HepG2 (cell line): ENCODE results near the gene NEK11. TPM values are rescaled to one million over a fixed set of nuclear protein-coding genes. Genes with fewer than 3 reads are reported as not detected.

Source experiments
- ATAC-seq: fragments of 200-7000 bp; cut with Tn5 transposase; 3 replicates; pipeline ENCODE4 v1.9.1; 2020; ENCODE audit warnings: mild to moderate bottlenecking, moderate library complexity
- BruUV-seq: library from RNA; stranded (reverse); fragments of 400-500 nt; replicated peaks from 2 replicates; lab custom pipeline; 2021; lab: Mats Ljungman, UMichigan
- CTCF ChIA-PET: fragments of 300-600 bp; formaldehyde crosslinking; extraction: SDS; loops from one replicate; lab custom pipeline; 2021; ENCODE audit warnings: low total read pairs, inconsistent platforms, low intra/inter-chr PET ratio; lab: Yijun Ruan, JAX
- POLR2A ChIA-PET: fragments of 350-600 bp; sonication (Branson Sonifier 250); formaldehyde crosslinking; loops from one replicate; lab custom pipeline; 2020; ENCODE audit warnings: antibody characterized with exemption, inconsistent platforms; lab: Yijun Ruan, JAX
- DNase-seq: peaks from one replicate; pipeline ENCODE4 v3.0.0-alpha.2; 2015; ENCODE audit warnings: low spot score
- FAIRE-seq: peaks from 3 replicates; lab custom pipeline; 2011; peaks lifted over from hg19 to GRCh38; lab: Jason Lieb, UNC
- H2AFZ ChIP-seq: one replicate; pipeline ENCODE4 v1.6.1; 2011; ENCODE audit warnings: low read length, inconsistent platforms
- H3K27ac ChIP-seq: fragments of 300-600 bp; 3 replicates; pipeline ENCODE4 v1.8.0; 2011; ENCODE audit warnings: mixed run types, mild to moderate bottlenecking, mixed read lengths, low read length, inconsistent platforms; ENCODE audit not compliant: insufficient read depth; ENCODE audit errors: extremely low read length
- H3K27me3 ChIP-seq, 2 experiments: fragments of 200-600 bp in 1 of 2; 2 replicates in 1 of 2; 3 replicates in 1 of 2; pipeline versions ENCODE4 v1.6.0 to v1.8.0; 2011; ENCODE audit warnings: low read length in 2 of 2, mild to moderate bottlenecking in 2 of 2, moderate library complexity in 2 of 2, inconsistent platforms in 1 of 2; ENCODE audit not compliant: insufficient read depth in 2 of 2, control insufficient read depth in 1 of 2
- H3K36me3 ChIP-seq, 2 experiments: fragments of 200-600 bp in 1 of 2; replicated peaks in 1 of 2; 2 replicates in 1 of 2; 3 replicates in 1 of 2; pipeline versions ENCODE4 v1.5.1 to v1.8.0; 2011; ENCODE audit warnings: low read length in 2 of 2, inconsistent platforms in 1 of 2; ENCODE audit not compliant: insufficient read depth in 2 of 2, control insufficient read depth in 1 of 2
- H3K4me1 ChIP-seq: 2 replicates; pipeline ENCODE4 v1.5.1; 2012; ENCODE audit warnings: low read length, inconsistent platforms; ENCODE audit not compliant: insufficient read depth
- H3K4me2 ChIP-seq: 2 replicates; pipeline ENCODE4 v1.6.0; 2011; ENCODE audit warnings: low read depth, low read length, inconsistent platforms
- H3K4me3 ChIP-seq, 3 experiments: fragments of 200-600 bp in 1 of 3; sonication (generic), shearing (Covaris generic) in 1 of 3; replicated peaks in 1 of 3; 2 replicates each; pipeline ENCODE4 v1.5.1; 2011 to 2016; ENCODE audit warnings: low read length in 3 of 3, inconsistent platforms in 2 of 3, low read depth in 2 of 3, mild to moderate bottlenecking in 2 of 3, control low read depth in 1 of 3, mixed read lengths in 1 of 3; ENCODE audit not compliant: insufficient read depth in 1 of 3
- H3K79me2 ChIP-seq: one replicate; pipeline ENCODE4 v1.6.1; 2011; ENCODE audit warnings: low read length, inconsistent platforms; ENCODE audit not compliant: insufficient read depth
- H3K9ac ChIP-seq: 2 replicates; pipeline ENCODE4 v1.6.0; 2011; ENCODE audit warnings: mild to moderate bottlenecking, low read depth, low read length, inconsistent platforms; ENCODE audit not compliant: insufficient read depth
- H3K9me3 ChIP-seq: 2 replicates; pipeline ENCODE4 v1.5.1; 2012; ENCODE audit warnings: mild to moderate bottlenecking, low read length
- H4K20me1 ChIP-seq: 2 replicates; pipeline ENCODE4 v1.6.0; 2011; ENCODE audit warnings: inconsistent platforms, mild to moderate bottlenecking, low read length, moderate library complexity; ENCODE audit not compliant: insufficient read depth
- AHR ChIP-seq: IDR thresholded peaks from 2 replicates; pipeline ENCODE4 v1.6.1; 2018; ENCODE audit warnings: missing genetic modification reagents, missing compliant biosample characterization
- FOXO1 ChIP-seq: sonication (generic); formaldehyde crosslinking; IDR thresholded peaks from 2 replicates; pipeline ENCODE4 v1.4.0; 2020; ENCODE audit warnings: missing genetic modification reagents
- HCFC1 ChIP-seq: fragments of 150-350 bp; IDR thresholded peaks from 2 replicates; pipeline ENCODE4 v1.6.1; 2014; ENCODE audit warnings: low read depth, low read length
- HNRNPK ChIP-seq: fragments of 200-400 bp; formaldehyde crosslinking; IDR thresholded peaks from 2 replicates; pipeline ENCODE4 v1.6.1; 2018; ENCODE audit warnings: low read length, low read depth, moderate library complexity, mild to moderate bottlenecking; ENCODE audit not compliant: poor library complexity, severe bottlenecking
- MXD4 ChIP-seq: IDR thresholded peaks from 2 replicates; pipeline ENCODE4 v1.6.1; 2016; ENCODE audit warnings: mild to moderate bottlenecking, missing biosample characterization, missing genetic modification reagents
- RBAK ChIP-seq: sonication (generic); formaldehyde crosslinking; IDR thresholded peaks from 2 replicates; pipeline ENCODE4 v1.5.1; 2020; ENCODE audit warnings: mild to moderate bottlenecking, missing genetic modification reagents
- SMC3 ChIP-seq: IDR thresholded peaks from 2 replicates; pipeline ENCODE4 v1.6.1; 2011; ENCODE audit warnings: low read length, improper control_type of control experiment
- SOX5 ChIP-seq: IDR thresholded peaks from 2 replicates; pipeline ENCODE4 v1.6.1; 2016; ENCODE audit warnings: borderline replicate concordance
- SRSF4 ChIP-seq: fragments of 200-400 bp; formaldehyde crosslinking; IDR thresholded peaks from one replicate; pipeline ENCODE4 v1.6.1; 2018; ENCODE audit warnings: mild to moderate bottlenecking, low read depth, low read length, moderate library complexity; ENCODE audit not compliant: poor library complexity, severe bottlenecking
- TBX2 ChIP-seq: sonication (generic); formaldehyde crosslinking; IDR thresholded peaks from 2 replicates; pipeline ENCODE4 v1.5.0; 2020; ENCODE audit warnings: missing genetic modification reagents, mild to moderate bottlenecking, borderline replicate concordance
- YEATS2 ChIP-seq: sonication (generic); formaldehyde crosslinking; IDR thresholded peaks from 2 replicates; pipeline ENCODE4 v1.4.0; 2020; ENCODE audit warnings: missing genetic modification reagents, borderline replicate concordance
- ZFP62 ChIP-seq: sonication (generic); formaldehyde crosslinking; IDR thresholded peaks from 2 replicates; pipeline ENCODE4 v1.4.0; 2020; ENCODE audit warnings: missing genetic modification reagents
- ZNF530 ChIP-seq: sonication (generic); formaldehyde crosslinking; IDR thresholded peaks from 2 replicates; pipeline ENCODE4 v1.5.0; 2020; ENCODE audit warnings: low read depth, mild to moderate bottlenecking, missing genetic modification reagents
- ZNF550 ChIP-seq: sonication (generic); formaldehyde crosslinking; IDR thresholded peaks from 2 replicates; pipeline ENCODE4 v1.4.0; 2020; ENCODE audit warnings: mild to moderate bottlenecking, missing genetic modification reagents, borderline replicate concordance
- ZNF605 ChIP-seq: sonication (generic); formaldehyde crosslinking; IDR thresholded peaks from 2 replicates; pipeline ENCODE4 v1.8.0; 2022; ENCODE audit warnings: mild to moderate bottlenecking, missing genetic modification reagents
- ZNF841 ChIP-seq: sonication (generic); formaldehyde crosslinking; IDR thresholded peaks from 2 replicates; pipeline ENCODE4 v1.8.1; 2023; ENCODE audit warnings: missing genetic modification reagents, borderline replicate concordance
- ZNF878 ChIP-seq: sonication (generic); formaldehyde crosslinking; IDR thresholded peaks from 2 replicates; pipeline ENCODE4 v1.8.1; 2023; ENCODE audit warnings: mild to moderate bottlenecking, missing genetic modification reagents, moderate library complexity
- WGBS: methylation state at CpG from one replicate; pipeline ENCODE4 v1.1.6; 2017; ENCODE audit warnings: low lambda C conversion rate; 5-methylcytosine and 5-hydroxymethylcytosine counted together
- in situ Hi-C: cut with HindIII; loops from 2 replicates; pipeline ENCODE4 v1.10.0; 2017; ENCODE audit warnings: low pct_unique_long_range_greater_than_20kb; ENCODE audit not compliant: extremely low pct_ligation_motif_present
- intact Hi-C: fragments of 100-400 bp; cut with micrococcal nuclease; formaldehyde crosslinking; loops from one replicate; pipeline ENCODE4 v1.10.0; 2022; ENCODE audit not compliant: unreplicated experiment
- polyA plus RNA-seq, 8 experiments: library from polyadenylated mRNA; depleted of rRNA in 3 of 8; stranded (reverse) in 7 of 8; unstranded in 1 of 8; fragments of >200 nt; fragmentation: Illumina TruSeq in 4 of 8; extraction: Trizol in 4 of 8; gene quantifications; 2 replicates each; pipeline versions ENCODE4 v1.2.1 to v1.2.3, GENCODE V29; 2011 to 2016; ENCODE audit warnings: low read depth in 4 of 8, missing spikeins in 1 of 8, mixed read lengths in 1 of 8; ENCODE audit not compliant: insufficient read depth in 1 of 8
- total RNA-seq, 5 experiments: library from RNA; depleted of rRNA; stranded (reverse); fragments of >200 nt; fragmentation: Illumina TruSeq; extraction: Trizol; gene quantifications; 2 replicates each; pipeline ENCODE4 v1.2.3, GENCODE V29; 2016; ENCODE audit warnings: low read depth in 1 of 5
- TF ChIP-seq, protein P1 (sequence below): sonication (generic); formaldehyde crosslinking; conservative IDR thresholded peaks from 2 replicates; pipeline ENCODE4 v1.8.1; 2023; ENCODE audit warnings: missing genetic modification reagents

The NEK11 gene
- total and polyA plus RNA-seq, 2 of the 13 experiments (the other 11 are each of a cell fraction or from before 2014, with no cell fraction given): 0.95 to 2.2 TPM

GRCh38 chr3:131250466-131250865, 223.8 kb downstream of the NEK11 start:
- H3K4me1 ChIP-seq: no peaks in the 10 kb centered on the region
- H3K9ac ChIP-seq: no peak overlapping the region
- no peak overlapping the region for H3K4me2 ChIP-seq
- no peaks in the 10 kb centered on the region for H4K20me1 ChIP-seq
- in situ Hi-C loops: no loop called here
- POLR2A ChIA-PET: no interaction called here
- no peak overlapping the region for H3K27ac ChIP-seq
- WGBS: 34% methylated on average over 2 of the region's 2 CpGs
- ATAC-seq: no peak
- peaks cover 5% of the 10 kb centered on the region; the same call in 1 of the 2 replicates for H3K9me3 ChIP-seq
- H3K27me3 ChIP-seq: no peaks in the 10 kb centered on the region
- no peak overlapping the region for H3K4me3 ChIP-seq
- intact Hi-C loops: no loop called here
- TF ChIP-seq YEATS2 (CRISPR knock-in tag) (no peak), SRSF4 (no peak), FOXO1 (no peak), SMC3 (no peak), ZNF605 (CRISPR knock-in tag) (no peak), HNRNPK (no peak), ZNF878 (CRISPR knock-in tag) (no peak), HCFC1 (no peak), ZNF841 (CRISPR knock-in tag) (no peak), TBX2 (CRISPR knock-in tag) (no peak), ZFP62 (CRISPR knock-in tag) (no peak), SOX5 (no peak), ZNF550 (CRISPR knock-in tag) (no peak), RBAK (no peak), ZNF530 (CRISPR knock-in tag) (no peak), MXD4 (CRISPR knock-in tag) (no peak), AHR (CRISPR knock-in tag) (no peak)
- TF ChIP-seq, protein P1, sequence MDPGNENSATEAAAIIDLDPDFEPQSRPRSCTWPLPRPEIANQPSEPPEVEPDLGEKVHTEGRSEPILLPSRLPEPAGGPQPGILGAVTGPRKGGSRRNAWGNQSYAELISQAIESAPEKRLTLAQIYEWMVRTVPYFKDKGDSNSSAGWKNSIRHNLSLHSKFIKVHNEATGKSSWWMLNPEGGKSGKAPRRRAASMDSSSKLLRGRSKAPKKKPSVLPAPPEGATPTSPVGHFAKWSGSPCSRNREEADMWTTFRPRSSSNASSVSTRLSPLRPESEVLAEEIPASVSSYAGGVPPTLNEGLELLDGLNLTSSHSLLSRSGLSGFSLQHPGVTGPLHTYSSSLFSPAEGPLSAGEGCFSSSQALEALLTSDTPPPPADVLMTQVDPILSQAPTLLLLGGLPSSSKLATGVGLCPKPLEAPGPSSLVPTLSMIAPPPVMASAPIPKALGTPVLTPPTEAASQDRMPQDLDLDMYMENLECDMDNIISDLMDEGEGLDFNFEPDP (CRISPR knock-in tag): no peak
- TF ChIP-seq, all 625 proteins: peak for 0
- no peaks in the 10 kb centered on the region for H3K36me3 ChIP-seq
- FAIRE-seq (no peak), DNase-seq (no peak)
- H3K79me2 ChIP-seq: no peaks in the 10 kb centered on the region
- no TSS peak for BruUV-seq
- no peak overlapping the region for H2AFZ ChIP-seq
- CTCF ChIA-PET: no interaction called here
